ENCODE results near the gene YJEFN3.

The YJEFN3 gene

DNA sequence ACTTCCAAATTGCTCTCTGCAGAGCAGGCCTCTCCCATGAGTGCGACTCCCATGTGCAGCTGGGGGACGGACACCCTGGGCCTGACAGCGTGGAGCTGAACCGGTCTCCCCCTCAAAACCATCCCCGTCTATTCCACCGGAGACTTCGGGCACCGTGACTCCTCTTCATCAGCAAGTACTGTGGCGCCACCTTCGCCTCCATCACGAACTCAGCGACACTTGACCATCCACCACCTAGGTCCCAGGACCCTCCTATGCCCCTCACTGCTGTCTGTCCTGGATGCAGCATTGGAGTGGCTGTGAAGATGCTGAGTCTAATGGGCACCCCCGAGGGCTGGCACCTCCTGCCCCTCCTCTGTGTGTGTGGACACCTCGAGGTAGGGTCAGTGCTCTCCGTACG, 29.9 kb downstream of the YJEFN3 start:
- Histone ChIP-seq H3K4me1 (ENCODE audit: insufficient read depth, low read length, severe bottlenecking) (no peaks in the 10 kb centered on the region), H4K20me1 (ENCODE audit: insufficient read depth, low read length) (no peaks in the 10 kb centered on the region), H3K27ac (ENCODE audit: low read depth, low read length, poor library complexity, severe bottlenecking) (no peak overlapping the region), H3F3A (ENCODE audit: insufficient read depth, low read length) (no peaks in the 10 kb centered on the region), H3K9ac (ENCODE audit: low read length) (no peak overlapping the region), H2AFZ (ENCODE audit: low read length) (no peak overlapping the region), H3K79me2 (ENCODE audit: insufficient read depth, low read length) (no peaks in the 10 kb centered on the region), H3K9me3 (ENCODE audit: low read length) (no peaks in the 10 kb centered on the region), H3K9me2 (ENCODE audit: low read depth, low read length) (no peaks in the 10 kb centered on the region), H3K4me2 (ENCODE audit: low read length) (no peak overlapping the region), H3K27me3 (ENCODE audit: insufficient read depth, low read length) (no peaks in the 10 kb centered on the region), H3K36me3 (ENCODE audit: insufficient read depth, low read length) (no peaks in the 10 kb centered on the region), H3K4me3 (ENCODE audit: low read depth, low read length, poor library complexity, severe bottlenecking) (no peak overlapping the region)
- TF ChIP-seq CTCF (IDR thresholded peaks at IDR 0.05; ENCODE audit: low read length): no peak

DNA sequence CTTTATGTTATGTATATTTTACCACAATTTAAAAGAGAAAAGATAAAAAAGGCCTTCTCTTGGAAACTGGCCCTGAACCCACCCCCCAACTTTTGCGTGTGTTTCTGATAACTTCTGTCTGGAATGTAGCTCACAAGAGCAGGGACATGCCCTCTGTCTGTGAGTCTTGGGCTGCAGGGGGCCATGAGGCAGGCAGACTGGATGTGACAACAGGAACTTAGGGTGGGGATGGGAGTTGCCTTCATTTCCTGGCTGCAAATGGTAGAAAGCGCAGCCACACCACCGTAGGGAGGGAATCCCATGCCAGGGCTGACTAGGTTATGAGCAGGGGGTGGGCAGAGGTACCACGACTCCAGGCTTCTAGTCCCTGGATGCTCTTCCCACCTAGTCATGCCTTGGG, 31.2 kb downstream of the YJEFN3 start:
- H3K9me3 ChIP-seq (ENCODE audit: low read length): no peaks in the 10 kb centered on the region
- H3K9me2 ChIP-seq (ENCODE audit: low read depth, low read length): no peaks in the 10 kb centered on the region
- H3K4me1 ChIP-seq (ENCODE audit: insufficient read depth, low read length, severe bottlenecking): no peaks in the 10 kb centered on the region
- no peak overlapping the region for H3K4me2 ChIP-seq (ENCODE audit: low read length)
- no peaks in the 10 kb centered on the region for H3K79me2 ChIP-seq (ENCODE audit: insufficient read depth, low read length)
- no peak overlapping the region for H3K9ac ChIP-seq (ENCODE audit: low read length)
- no peaks in the 10 kb centered on the region for H3K27me3 ChIP-seq (ENCODE audit: insufficient read depth, low read length)
- H3F3A ChIP-seq (ENCODE audit: insufficient read depth, low read length): no peaks in the 10 kb centered on the region
- no peaks in the 10 kb centered on the region for H4K20me1 ChIP-seq (ENCODE audit: insufficient read depth, low read length)
- peaks cover 7% of the 10 kb centered on the region for H3K36me3 ChIP-seq (ENCODE audit: insufficient read depth, low read length)
- H3K27ac ChIP-seq (ENCODE audit: low read depth, low read length, poor library complexity, severe bottlenecking): no peak overlapping the region
- no peak overlapping the region for H2AFZ ChIP-seq (ENCODE audit: low read length)
- TF ChIP-seq EZH2 (IDR thresholded peaks at IDR 0.05; ENCODE audit: borderline replicate concordance, low read length): no peak
- TF ChIP-seq CTCF (IDR thresholded peaks at IDR 0.05; ENCODE audit: low read length): no peak
- no peak overlapping the region for H3K4me3 ChIP-seq (ENCODE audit: low read depth, low read length, poor library complexity, severe bottlenecking)

- TF ChIP-seq CTCF (IDR thresholded peaks at IDR 0.05; ENCODE audit: low read length): no peak
- no peak for TF ChIP-seq EZH2 (IDR thresholded peaks at IDR 0.05; ENCODE audit: borderline replicate concordance, low read length)
- H3K9me2 ChIP-seq (ENCODE audit: low read depth, low read length): no peaks in the 10 kb centered on the region
Observed at GRCh38 chr19:19561946-19562664, 33.4 kb downstream of the YJEFN3 start.

More at GRCh38 chr19:19561946-19562664, 33.4 kb downstream of the YJEFN3 start:
- no peak overlapping the region for H3K27ac ChIP-seq (ENCODE audit: low read depth, low read length, poor library complexity, severe bottlenecking)
- H3K4me3 ChIP-seq (ENCODE audit: low read depth, low read length, poor library complexity, severe bottlenecking): no peak overlapping the region
- H3K4me2 ChIP-seq (ENCODE audit: low read length): no peak overlapping the region
- no peak overlapping the region for H2AFZ ChIP-seq (ENCODE audit: low read length)
- H3K79me2 ChIP-seq (ENCODE audit: insufficient read depth, low read length): no peaks in the 10 kb centered on the region
- H3K4me1 ChIP-seq (ENCODE audit: insufficient read depth, low read length, severe bottlenecking): no peaks in the 10 kb centered on the region
- H3F3A ChIP-seq (ENCODE audit: insufficient read depth, low read length): no peaks in the 10 kb centered on the region
- no peaks in the 10 kb centered on the region for H3K27me3 ChIP-seq (ENCODE audit: insufficient read depth, low read length)
- H3K9me3 ChIP-seq (ENCODE audit: low read length): no peaks in the 10 kb centered on the region
- no peaks in the 10 kb centered on the region for H4K20me1 ChIP-seq (ENCODE audit: insufficient read depth, low read length)
- no peak overlapping the region for H3K9ac ChIP-seq (ENCODE audit: low read length)
- peaks cover 15% of the 10 kb centered on the region for H3K36me3 ChIP-seq (ENCODE audit: insufficient read depth, low read length)

All from OCI-LY1 (cell line).